ENCODE results near the gene C22orf39.

- TF ChIP-seq CTCF (IDR thresholded peaks at IDR 0.05): no peak
- TF ChIP-seq POLR2A (IDR thresholded peaks at IDR 0.05): no peak
These were observed 17.0 kb upstream of the C22orf39 start for GRCh38 chr22:19464546-19464945.

Data from thyroid gland (tissue), 4 donors.